LNCaP clone FGC (cell line): ENCODE results near the gene PDCD2L.
"Not testable (repeated sequence)": the region's sequence is repeated elsewhere in the genome, so short reads cannot be mapped to it uniquely, and the experiment has no call there.

Experiments
- DNase-seq: peaks from one replicate; pipeline ENCODE4 v3.0.0-alpha.2; 2011; ENCODE audit warnings: low read depth
- H3K4me3 ChIP-seq: 2 replicates; pipeline ENCODE4 v1.5.1; 2011; ENCODE audit warnings: mild to moderate bottlenecking, low read depth, low read length, control low read depth
- CTCF ChIP-seq: IDR thresholded peaks from 2 replicates; pipeline ENCODE4 v1.5.1; 2012; ENCODE audit warnings: mild to moderate bottlenecking; ENCODE audit not compliant: control insufficient read depth, insufficient read depth; ENCODE audit errors: extremely low read depth

Gene PDCD2L

GRCh38 chr19:34399886-34400285, 4.3 kb upstream of the PDCD2L start:
- no peak for TF ChIP-seq CTCF
- no peak for DNase-seq
- H3K4me3 ChIP-seq = no peak overlapping the region

- not testable (repeated sequence) for H3K4me3 ChIP-seq, DNase-seq
Measured at GRCh38 chr19:34400844-34401243, 3.4 kb upstream of the PDCD2L start.

GRCh38 chr19:34402074-34402600, 2.1 kb upstream of the PDCD2L start:
- no peak overlapping the region for H3K4me3 ChIP-seq
- TF ChIP-seq CTCF = no peak
- DNase-seq = no peak

- H3K4me3 ChIP-seq = peak overlapping the region; percentile 93
- no peak for TF ChIP-seq CTCF
- DNase-seq = no peak
Measured at GRCh38 chr19:34403784-34404108, 453 bp upstream of the PDCD2L start.

GRCh38 chr19:34405892-34406660, 1.9 kb downstream of the PDCD2L start:
- no peak for DNase-seq
- H3K4me3 ChIP-seq = no peak overlapping the region
- no peak for TF ChIP-seq CTCF

GRCh38 chr19:34408411-34408810, 4.2 kb downstream of the PDCD2L start:
- no peak for TF ChIP-seq CTCF
- DNase-seq = no peak
- H3K4me3 ChIP-seq = no peak overlapping the region

GRCh38 chr19:34409189-34410164, 5.3 kb downstream of the PDCD2L start:
- H3K4me3 ChIP-seq = no peak overlapping the region
- DNase-seq = no peak
- no peak for TF ChIP-seq CTCF
